Femur (tissue), 1 donor: ENCODE measurements around the gene ZNF670.

Experiments used
- DNase-seq: peaks from one replicate; pipeline ENCODE4 v3.0.0-alpha.2; 2017

ZNF670 gene

DNA sequence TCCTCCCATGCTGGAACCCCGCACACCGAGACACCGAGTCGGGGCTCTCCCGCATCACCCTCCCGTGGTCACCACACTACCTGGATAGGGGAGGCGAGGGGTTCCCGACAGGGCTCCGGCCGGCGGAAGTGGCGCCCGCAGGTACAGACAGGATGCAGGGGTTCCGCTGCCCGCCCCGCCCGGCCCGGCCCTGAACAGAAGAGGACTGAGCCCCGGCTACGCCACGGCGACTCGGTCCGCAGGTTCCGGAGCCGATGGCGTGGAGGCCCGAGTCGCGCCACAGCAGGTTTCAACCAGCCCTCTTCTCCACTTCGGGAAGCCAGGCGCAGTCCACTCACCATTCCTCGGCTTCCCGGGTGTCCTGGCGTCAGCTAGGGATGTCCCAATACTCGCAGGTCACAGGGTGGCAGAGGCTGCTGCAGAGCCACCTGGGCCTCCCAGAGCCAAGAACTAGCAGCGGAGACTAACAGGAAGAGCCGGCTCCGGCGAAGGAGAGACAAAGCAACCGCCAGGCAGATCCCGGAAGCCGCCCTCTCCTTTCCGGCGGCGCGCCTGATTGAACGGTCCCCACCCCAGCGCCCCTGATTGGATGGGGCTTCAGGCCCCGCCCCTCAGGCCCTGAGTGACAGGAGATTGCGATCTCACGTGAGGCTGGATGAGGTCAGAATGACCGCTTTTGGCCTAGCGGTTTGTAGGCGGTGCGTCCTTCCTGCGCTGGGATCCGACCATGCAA lies 25.4 kb upstream of the ZNF670 start, which contains the start of gene ZNF669:
Gene ZNF669 (minus strand): TSS at position 498 of the 733 bp plus-strand sequence. CDS start 157 bp downstream, at position 341.
- peak; percentile 98 for DNase-seq

DNA sequence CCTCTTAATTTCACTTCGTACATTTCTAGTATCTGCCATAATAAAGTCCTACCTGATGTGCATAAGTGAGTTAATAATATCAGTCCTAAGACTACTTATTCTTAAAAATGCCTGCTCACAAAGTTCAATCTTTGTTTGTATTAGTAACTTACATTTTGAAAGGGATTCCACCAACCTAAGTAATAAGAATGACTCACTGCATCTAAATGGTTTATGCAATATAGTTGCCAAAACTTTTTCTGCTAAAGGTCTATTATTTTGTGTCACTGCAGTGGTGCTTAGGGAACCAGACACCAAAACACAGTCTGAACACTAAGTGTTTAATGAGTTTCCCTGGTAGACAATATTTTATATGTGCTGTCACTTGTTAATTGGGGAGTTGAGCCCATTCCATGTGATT lies 23.8 kb upstream of the ZNF670 start:
- no peak for DNase-seq

DNA sequence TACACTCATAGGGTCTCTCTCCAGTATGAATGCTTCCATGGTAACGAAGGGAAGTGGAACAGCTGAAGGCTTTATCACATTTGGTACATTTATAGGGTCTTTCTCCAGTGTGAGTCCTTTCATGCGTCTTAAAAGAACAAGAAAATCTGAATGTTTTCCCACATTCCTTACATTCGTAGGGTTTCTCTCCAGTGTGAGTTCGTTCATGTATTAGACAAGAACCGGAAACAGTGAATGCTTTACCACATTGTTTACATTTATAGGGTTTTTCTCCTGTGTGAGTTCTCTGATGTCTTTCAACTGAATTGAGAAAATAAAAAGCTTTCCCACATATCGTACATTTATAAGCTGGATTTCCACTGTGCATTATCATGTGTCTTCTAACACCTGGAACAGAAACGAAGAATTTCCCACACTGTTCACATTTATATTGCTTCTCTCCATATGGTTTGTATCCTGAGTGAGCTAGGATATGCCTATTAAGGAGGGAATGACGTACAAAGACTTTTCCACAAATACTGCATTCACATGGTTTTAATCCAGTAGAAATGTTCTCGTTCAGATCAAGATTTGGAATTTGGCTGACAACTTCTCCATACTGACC lies 22.2 kb upstream of the ZNF670 start:
- no peak for DNase-seq

DNA sequence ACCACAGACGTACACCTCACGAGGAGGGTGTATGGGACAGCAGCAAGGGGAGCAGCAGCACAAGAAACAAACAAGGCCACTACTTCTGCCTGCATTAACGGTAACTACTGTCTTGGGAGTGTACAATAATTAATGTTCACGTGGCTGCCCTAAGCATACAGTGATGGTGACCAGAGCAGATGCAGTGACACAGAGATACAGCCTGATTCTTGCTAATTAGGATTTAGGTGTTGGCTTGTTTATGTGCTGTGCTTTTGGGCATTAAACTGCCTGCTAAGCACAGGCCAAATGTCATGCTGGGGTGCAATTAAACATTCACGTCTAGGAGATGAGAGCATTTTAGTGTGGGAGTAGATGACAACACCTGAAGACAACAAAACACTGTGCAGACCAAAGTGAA lies 18.3 kb upstream of the ZNF670 start:
- DNase-seq: no peak

DNA sequence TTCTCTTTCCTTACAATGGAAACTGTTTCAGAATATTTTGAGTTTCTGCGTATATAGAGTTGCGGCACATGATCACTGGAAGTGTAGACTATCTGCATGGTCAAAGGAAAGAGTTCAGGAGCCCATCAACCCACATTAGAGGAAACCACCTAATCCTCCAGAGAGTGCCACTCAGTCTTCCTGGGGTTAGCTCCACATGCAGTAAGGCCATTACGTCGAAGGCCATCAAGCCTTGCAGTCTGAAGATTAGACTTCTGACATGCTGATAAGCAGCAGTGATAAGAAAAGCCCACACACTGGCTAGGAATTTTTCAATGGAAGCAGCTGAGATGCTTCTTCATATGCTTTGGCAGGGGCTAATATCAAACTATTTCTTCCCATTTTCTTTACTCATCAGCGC lies 17.9 kb upstream of the ZNF670 start:
- no peak for DNase-seq

DNA sequence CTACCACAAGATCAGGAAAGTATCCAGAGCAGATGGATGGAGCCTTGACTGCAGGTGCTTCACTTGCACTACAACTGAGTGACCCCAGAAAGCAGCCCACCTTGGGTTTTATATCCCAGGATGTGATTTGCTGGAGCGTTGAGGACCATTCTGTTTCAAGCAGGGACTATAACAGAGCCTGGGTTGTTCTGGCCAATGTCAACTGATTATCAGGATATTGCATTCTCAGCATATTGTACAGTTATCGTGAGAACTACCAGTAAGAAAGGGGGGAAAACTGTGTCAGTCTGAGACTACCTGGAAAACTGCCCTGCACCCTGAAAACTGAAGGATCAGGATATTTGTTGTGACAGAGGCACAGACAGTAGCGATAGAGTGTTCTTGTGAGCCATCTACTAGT lies 17.5 kb upstream of the ZNF670 start:
- DNase-seq: no peak

DNA sequence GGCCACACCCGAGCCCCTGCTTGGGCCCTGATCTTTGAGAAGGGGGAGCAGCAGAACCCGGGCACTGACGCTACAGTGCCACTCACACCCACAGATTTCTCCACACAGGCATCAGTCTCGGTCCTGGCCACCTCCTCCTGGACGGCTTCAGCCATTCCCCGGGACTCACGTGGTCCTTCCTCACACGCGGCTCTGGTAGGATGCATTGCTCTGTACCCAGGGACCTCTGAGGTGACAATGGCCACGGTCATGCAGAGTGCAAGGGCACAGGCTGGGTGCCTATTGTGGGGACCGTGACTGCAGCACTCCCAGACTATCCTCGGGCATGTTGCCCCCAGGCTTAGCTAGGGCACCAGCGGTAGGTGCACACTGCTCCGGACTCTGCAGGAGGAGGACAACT lies 11.8 kb upstream of the ZNF670 start:
- no peak for DNase-seq

DNA sequence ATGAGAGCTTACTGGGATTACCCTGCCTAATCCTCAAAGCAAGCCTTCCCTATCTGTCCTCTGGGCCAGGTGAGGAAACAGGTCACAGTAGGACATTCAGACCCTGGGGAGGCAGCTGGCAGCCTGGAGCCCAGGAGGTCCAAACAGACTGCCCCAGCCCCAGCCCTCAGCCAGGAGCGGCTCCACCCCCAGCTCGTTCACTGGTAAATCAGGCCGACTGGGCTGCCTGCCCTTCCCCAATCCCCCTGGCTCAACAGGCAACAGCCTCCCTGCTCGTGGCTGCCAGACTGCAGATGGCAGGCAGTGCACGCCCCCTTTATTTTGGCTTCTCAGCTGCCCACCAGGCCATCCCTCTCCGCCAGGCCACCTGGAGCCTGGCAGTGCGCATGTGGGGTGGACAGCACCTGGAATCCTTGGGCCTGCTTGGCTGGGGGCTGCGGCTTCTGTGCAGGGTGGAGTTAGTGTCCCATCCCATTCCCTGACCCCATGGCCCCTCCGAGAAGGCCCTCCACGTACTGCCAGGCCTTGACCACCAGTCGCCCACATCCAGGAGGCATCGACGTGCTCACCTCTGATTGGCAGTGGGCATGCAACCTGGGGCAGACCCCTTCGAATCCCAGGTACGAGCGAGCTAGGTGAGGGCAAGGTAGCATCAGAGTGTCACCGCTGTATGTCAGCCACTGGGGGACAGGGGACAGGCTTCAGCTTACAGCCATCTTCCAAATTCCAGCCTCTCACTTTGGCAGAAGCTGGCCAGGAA lies 11.2 kb upstream of the ZNF670 start:
- DNase-seq: no peak

DNA sequence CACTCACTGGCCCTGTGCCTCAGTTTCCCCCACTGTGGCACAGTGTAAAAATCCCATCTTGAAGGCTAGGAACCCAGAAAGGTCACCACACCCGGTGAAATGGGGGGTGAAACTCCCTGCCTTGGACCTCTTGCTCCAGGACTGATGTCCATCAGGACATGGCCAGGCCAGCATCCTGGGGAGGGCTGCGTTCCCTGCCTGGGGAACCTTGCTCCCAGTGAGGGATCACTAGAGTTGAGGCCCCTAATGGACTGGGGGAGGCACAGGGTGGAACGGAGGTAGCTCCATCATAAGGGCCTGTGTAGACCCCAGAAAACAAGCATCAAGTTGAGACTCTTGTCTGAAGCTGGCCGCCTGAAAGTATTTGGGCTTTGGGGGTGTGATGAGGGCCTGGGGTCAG lies 10.4 kb upstream of the ZNF670 start:
- DNase-seq: no peak

DNA sequence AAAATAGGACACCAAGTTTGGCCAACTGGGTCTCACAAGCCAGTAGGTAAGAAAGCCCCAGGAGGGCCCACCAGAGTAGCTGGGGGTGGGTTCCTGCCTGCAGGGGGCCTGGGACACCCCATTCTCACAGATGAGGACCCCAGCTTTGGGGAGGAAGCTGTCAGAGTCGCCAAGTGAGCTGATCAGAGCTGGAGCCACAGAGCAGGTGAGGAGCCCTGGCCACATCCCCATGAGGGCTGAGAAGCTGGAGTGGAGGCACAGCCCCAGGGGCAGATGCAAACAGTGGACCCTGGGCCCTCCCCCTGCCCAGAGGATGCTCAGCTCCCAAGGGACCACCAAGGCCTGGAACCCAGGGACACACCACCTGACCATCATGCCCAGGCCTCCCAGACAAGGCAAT lies 8.6 kb upstream of the ZNF670 start:
- no peak for DNase-seq

DNA sequence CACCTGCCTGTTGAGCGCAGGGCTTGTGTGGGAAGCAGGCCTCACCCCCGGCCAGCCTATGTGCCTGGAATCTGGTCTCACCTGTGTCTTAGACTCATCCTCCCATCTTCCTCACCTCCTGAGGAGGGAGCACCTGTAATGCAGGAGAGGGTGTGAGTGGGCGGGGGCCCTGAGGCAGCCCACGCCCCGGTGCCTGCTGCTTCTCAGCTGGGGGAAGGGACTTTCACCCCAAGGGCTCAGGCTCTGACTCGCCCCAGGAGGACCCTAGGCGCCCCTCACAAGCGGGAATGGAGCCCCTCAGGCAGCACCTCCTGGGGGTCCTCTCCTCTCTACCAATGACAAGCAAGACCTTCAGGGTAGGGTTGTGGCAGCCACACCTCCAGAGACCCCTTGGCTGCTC lies 6.7 kb upstream of the ZNF670 start:
- no peak for DNase-seq

DNA sequence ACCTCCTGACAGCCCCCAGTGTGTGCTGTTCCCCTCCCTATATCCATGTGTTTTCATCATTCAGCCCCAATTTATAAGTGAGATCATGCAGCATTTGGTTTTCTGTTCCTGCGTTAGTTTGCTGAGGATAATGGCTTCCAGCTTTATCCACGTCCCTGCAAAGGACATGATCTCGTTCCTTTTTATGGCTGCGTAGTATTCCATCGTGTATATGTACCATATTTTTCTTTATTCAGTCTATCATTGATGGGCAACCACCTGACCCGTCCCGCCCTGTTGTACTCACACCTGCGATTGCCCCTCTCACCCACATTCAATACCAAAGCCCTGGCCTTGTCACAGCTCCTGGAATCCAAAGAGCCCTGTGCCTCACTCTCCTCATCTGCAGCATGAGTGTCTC lies 6.2 kb upstream of the ZNF670 start:
- no peak for DNase-seq

DNA sequence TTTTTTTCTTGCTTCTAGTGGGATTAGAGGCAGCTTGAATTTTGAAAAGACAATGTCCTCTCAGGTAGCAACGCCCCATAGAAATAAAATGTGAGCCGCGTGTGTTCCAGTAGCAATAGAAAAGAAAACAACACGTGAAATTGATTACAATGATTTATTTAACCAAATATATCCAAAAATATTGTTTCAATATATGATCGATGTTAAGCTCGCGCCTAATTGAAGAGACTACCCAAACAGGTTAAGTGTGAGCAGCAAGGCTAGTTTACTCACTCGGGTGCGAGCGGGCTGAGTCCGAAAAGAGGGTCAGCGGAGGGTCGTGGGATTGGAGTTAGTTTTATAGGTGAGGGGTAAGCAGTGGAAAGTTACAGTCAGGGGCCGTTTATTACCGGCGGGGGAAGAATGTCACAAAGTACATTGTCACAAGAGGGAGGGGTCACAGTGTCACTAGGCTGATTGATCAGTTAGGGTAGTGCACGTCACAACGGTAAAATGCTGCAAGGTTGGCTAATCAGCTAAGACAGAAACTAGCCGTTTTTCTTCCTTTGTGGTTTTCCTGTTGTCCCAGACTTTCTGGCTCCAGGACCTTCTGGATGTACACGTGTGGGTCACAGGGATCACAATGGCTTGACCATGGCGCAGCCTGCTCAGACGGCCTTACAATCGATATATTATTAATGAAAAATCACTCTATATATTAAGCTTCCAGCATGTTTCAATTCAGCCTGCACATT lies 697 bp upstream of the ZNF670 start:
- DNase-seq: no peak

DNA sequence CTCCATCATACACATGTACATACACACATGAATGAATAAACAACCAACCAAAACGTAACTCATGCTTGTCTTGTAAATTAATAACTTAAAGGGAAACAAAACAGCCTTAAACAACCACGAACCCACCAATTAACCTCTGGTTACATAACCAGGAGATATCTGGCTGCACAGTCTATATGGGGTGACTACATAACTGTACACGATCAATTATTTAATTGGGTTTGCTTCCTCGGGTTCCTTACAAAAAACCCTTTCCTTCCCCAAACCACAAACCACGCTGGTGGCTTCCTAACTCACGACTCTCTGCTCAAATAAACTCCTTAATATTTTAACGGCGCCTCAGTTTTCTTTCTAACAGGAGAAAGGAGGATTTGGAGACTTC lies 744 bp downstream of the ZNF670 start:
- DNase-seq: no peak

DNA sequence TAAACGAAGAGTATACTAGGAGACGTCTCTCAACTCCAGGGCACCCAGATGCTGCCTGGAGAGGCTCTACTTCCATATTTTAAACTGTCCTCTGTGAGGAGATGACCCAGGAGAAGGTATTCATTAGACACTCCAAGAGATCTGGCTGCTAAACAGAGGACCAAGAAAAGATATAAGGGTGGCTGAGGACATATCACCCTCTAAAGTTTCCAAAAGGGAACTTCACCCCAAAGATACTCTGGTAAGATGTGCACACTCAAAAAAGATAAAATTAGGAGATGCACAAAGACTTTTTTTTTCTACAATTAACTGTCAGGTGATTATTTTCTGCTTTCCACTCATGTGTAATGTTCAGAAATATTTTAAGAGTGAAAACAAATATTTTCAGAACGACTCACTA lies 1.4 kb downstream of the ZNF670 start:
- DNase-seq: no peak

DNA sequence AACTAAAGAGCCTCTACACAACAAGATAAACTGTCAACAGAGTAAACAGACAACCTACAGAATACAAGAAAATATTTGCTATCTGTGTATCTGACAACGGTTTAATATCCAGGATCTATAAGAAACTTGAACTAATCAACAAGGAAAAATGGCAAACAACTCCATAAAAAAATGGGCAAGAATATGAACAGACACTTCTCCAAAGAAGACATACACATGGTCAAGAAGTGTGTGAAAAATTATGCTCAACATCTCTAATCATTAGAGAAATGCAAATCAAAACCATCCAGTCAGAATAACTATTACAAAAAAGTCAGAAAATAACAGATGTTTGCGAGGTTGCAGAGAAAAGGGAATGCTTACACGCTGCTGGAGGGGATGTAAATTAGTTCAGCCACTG lies 8.0 kb downstream of the ZNF670 start:
- DNase-seq: no peak

DNA sequence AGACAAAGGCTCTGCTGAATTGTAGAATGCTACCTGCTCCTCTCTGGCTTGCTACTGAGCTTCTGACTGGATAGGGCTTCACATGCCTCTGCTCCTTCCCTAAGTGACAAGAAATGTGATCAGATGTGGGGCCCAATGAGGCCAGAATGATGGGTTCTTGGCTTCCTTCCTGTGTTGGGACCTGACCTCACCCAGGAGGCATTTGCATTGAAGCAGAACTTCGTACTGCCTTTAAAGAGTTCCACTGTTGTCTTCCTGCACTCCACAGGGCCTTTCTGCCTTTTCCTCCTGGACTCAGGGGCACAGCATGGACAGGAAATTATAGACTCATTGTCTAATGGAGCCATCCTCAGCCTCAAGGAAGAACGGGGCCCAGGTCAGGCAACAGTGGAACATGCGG lies 14.3 kb downstream of the ZNF670 start:
- no peak for DNase-seq

DNA sequence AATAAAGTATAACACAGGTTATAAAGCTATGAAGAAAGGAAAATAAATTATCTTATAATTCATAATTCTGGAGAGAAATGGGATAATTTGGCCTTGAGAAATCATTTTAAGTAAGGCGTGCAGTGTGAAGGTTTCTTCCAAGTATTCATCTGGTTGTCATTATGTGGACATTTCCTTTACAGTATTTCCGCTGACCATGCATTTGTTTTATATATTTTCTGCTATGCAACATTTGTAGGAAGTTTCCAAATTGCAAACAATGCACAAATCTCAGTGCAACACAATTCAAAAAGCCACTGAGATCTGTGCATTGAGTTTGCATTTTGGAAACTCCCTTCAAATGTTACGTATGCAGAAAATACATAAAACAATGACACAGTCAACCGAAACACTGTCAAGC lies 17.8 kb downstream of the ZNF670 start:
- no peak for DNase-seq

DNA sequence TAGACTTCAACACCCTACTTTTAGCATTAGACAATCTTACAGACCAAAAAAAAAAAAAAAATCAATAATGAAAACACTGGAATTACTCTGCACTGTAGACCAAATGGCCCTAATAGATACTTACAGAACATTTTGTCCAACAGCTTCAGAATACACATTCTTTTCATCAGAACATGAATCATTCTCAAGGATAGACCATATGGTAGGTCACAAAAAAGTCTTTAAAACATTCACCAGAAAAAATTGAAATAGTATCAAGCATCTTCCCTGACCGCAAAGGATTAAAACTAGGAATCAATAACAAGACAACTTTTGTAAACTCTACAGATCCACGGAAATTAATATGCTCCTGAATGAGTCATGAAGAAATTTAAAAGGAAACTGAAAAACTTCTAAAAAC lies 22.5 kb downstream of the ZNF670 start:
- DNase-seq: no peak

DNA sequence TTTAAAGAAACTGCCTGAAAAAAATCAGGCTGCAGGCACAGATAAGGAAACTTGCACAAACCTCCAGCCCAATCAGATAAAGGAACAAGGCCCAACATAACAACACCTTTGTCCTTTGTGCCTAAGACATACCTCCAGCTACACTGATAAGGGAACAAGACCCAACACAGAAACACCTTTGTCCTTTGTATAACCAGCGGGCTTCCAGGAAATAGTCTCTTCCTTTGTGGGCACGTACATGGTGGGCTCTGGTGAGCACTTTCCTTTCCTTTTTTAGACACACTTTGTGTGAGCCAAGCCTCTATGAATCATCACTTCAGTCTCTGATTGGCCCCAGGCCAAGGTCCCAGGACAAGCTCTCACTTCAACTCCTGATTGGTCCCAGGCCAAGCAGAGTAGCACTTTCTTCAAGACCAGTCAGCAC lies 23.6 kb downstream of the ZNF670 start:
- no peak for DNase-seq

DNA sequence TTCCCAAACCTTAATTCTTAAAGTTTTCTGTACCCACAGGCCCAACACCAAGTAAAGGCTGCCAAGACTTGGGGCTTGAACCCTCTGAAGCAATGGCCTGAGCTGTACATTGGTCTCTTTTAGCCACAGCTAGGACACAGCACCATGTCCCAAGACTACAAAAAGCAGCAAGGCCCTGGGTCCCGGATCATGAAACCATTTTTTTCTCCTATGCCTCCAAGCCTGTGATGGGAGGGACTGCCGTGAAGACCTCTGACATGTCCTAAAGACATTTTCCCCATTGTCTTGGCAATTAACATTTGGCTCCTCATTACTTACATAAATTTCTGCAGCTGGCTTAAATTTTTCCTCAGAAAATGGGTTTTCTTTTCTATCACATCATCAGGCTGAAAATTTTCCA lies 30.9 kb downstream of the ZNF670 start:
- DNase-seq: no peak

DNA sequence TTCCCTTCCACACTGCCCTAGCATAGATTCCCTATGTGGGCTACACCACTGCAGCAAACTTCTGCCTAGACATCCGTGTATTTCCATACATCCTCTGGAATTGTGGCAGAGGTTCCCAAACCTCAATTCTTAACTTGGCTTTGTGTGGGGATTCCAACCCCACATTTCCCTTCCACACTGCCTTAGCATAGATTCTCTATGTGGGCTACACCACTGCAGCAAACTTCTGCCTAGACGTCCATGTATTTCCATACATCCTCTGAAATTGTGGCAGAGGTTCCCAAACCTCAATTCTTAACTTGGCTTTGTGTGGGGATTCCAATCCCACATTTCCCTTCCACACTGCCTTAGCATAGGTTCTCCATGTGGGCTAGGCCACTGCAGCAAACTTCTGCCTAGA lies 31.4 kb downstream of the ZNF670 start:
- no peak for DNase-seq

DNA sequence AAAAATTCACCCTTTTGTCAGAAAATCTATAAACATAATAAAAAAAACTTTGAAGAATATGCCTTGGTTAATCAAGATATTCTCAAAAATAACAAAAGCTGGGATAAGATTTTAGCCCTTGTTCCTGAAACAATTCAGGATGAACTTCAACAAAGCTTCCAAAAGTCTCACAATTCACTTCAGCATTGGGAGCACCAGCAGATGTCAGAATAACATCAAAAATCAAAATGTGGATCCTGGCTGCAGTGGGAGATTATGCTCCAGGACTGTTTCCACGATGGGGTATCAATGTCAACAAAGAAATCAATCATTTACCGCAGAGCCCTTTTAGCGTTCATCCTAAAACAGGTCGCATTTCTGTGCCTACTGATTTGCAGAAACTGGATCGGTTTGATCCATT lies 35.2 kb downstream of the ZNF670 start:
- no peak for DNase-seq
